ENCODE measurements around the gene CD48. TPM values are rescaled to one million over a fixed set of nuclear protein-coding genes. Genes with fewer than 3 reads are reported as not detected.

The CD48 gene
- total RNA-seq, 1 experiment from 2014 or later = 2.2 TPM

DNA sequence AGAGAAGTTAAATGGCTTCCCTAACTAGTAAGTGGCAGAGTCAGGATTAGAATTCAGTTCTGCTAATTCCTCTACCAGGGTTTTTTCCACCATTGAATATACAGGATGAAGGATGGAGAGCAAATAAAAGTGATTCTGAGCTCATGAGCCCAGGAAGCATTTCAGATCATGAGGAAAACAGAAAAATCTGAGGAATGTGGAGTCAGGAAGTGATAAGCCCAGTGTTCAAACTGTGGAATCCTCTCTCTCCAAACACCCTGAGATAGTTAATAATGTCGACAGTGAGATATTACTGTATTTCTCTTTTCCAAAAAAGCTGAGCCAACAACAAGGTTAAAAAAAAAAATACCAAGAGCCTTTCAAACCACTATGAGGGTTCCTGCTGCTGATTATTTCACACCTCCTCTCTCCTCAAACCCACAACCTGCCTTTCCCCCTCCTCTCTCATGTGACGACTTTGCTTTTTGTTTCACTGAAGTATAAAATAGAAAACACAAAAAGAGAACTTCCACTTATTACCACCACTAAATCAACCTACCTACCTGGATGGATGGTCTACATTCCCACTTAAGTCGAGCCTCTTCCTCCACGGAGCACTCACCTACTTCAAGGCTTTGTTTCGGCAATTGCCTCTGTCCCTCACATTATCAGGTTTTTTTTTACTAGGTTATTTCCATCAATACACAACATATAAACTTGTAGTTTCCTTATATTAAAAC is 73.6 kb downstream of the CD48 start:
- no peak overlapping the region for H3K4me3 ChIP-seq (ENCODE audit: insufficient read depth, low read depth, low read length)
- no peaks in the 10 kb centered on the region; the same call in 1 of the 2 replicates for H3K27me3 ChIP-seq (ENCODE audit: control insufficient read depth, insufficient read depth, low read length)
- H3K36me3 ChIP-seq (replicated peaks; ENCODE audit: control insufficient read depth, insufficient read depth, low read length) = no peaks in the 10 kb centered on the region
- DNase-seq = no peak

DNA sequence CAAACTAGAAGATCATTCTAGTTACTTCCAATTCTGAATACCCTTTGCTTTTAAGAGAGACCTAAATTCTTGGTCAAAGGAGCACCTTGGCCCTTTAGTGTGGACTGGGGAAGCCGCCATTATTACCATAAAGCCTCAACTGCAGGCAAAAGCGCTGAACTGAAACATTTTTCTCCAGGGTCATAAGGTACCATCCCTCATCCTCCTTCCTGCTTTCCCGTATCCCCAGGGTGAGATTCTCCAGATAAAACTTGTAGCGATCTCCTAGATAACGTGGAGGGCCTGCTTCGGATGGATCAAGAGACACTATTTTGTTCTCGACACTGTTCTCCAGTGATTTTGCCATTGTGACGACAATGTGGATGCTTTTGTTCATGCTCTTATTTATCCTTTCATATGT is 74.6 kb downstream of the CD48 start:
- DNase-seq = no peak
- H3K4me3 ChIP-seq (ENCODE audit: insufficient read depth, low read depth, low read length) = no peak overlapping the region
- no peaks in the 10 kb centered on the region for H3K36me3 ChIP-seq (replicated peaks; ENCODE audit: control insufficient read depth, insufficient read depth, low read length)
- H3K27me3 ChIP-seq (ENCODE audit: control insufficient read depth, insufficient read depth, low read length) = no peaks in the 10 kb centered on the region; the same call in 1 of the 2 replicates

DNA sequence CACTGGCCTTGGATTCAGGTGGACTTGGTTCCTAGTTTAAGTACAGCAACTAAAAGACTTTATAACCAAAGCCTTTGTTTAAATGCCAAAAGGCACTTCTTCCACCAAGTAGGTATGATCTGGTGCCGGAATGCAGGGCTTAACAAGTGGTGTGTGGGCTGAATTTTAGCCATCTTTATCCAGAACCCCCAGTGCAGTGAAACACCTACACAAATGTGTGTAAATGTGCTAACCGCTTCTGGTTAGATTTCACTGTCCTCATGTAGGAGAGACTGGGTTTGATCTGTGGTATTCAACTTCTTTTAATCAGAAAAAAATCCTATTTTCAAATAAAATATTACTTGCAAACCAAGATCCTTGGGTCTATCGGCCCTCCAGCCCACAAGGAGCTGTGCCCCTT is 75.1 kb downstream of the CD48 start:
- H3K4me3 ChIP-seq (ENCODE audit: insufficient read depth, low read depth, low read length) = no peak overlapping the region
- no peaks in the 10 kb centered on the region; the same call in 1 of the 2 replicates for H3K27me3 ChIP-seq (ENCODE audit: control insufficient read depth, insufficient read depth, low read length)
- DNase-seq = no peak
- no peaks in the 10 kb centered on the region for H3K36me3 ChIP-seq (replicated peaks; ENCODE audit: control insufficient read depth, insufficient read depth, low read length)

DNA sequence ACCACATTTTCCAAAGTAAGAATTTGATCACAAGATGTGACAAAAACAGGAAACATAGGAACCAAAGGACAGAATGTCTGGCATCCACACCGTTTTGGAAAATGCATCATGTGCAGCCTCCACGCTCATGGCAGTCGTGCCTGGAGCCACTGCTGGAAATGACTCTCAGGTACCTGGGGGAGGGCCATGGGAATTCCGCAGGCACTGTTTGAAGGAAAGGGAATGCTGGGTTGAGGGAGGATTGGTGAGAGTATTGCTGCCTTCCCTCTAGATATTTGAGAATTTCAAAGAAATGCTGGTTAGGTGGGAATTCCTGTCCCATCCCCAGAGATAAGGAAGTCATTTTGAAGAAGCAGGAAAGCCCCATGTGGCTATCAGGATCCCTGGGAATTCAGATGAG is 75.5 kb downstream of the CD48 start:
- Histone ChIP-seq H3K36me3 (replicated peaks; ENCODE audit: control insufficient read depth, insufficient read depth, low read length) (no peaks in the 10 kb centered on the region), H3K4me3 (ENCODE audit: insufficient read depth, low read depth, low read length) (no peak overlapping the region), H3K27me3 (ENCODE audit: control insufficient read depth, insufficient read depth, low read length) (no peaks in the 10 kb centered on the region; the same call in 1 of the 2 replicates)
- DNase-seq = no peak

DNA sequence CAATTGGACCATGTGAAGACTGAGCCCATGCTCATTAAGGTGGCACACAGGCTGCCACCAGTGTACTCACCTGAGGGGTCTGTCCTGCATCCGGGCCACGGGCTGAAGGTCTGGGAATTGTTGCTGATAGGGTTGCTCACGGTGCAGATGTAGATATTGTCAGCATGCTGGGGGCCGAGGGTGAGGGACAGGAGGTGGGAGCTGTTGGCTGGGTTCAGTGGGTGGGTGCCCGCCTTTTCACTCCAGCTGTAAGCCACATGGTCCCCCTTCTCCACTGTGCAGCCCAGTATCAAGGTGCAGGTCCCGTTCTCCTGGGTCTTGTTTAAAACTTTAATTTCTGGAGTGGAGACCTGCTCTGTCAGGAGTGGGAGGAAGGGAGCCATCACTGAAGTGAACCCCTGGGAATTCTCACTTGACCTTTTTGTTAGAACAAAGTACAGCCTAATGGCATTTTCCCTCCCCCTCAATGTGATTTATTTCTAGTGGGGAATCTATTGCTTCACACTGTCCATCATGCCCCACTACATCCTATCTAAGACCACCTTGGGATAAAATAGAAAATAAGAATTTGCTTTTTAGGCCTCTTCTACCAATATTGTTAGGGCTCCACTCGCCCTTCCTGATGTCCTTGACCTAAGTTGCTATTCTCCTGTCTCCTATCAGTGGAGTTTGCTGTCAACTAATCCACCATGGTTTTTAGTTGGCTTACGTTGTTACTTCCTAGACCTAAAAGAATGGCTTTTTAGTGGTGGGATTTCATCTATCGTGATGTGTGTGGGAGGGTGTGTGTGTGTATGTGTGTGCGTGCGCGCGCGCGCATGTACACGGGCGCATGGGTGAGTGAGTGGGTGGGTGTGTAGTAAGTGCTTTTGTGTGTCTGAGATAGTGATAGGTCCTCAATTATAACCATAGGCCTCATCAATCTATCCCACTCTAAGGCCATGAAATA is 76.8 kb downstream of the CD48 start:
- no peaks in the 10 kb centered on the region for H3K36me3 ChIP-seq (replicated peaks; ENCODE audit: control insufficient read depth, insufficient read depth, low read length)

DNA sequence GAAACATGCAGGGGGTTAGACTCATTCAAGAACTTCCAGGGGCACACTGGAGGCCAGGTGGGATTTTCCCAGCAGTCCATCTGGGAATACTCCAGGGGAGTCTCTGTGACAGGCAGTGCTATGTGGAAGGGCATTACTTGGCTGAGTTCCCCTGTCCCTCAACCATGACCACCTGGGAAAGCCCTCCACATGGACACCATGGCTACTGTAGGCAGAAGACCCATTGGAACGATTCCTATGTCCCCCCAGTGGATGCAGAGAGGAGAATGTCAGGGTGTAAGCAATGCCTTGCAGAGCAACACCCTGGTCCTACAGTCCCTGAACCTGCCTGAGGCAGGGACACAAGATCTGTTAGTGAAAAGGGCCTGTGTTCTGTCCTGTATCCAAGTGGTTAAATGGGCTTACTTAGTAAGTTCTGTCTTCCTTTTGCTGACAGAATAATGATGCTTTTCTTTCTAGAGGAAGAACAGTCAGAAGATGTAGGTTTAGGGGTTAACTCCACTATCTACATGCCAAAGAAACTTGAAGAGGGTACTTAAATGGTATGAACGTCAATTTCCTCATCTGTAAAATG is 78.2 kb downstream of the CD48 start:
- no peak overlapping the region for H3K4me3 ChIP-seq (ENCODE audit: insufficient read depth, low read depth, low read length)
- no peaks in the 10 kb centered on the region; the same call in 1 of the 2 replicates for H3K27me3 ChIP-seq (ENCODE audit: control insufficient read depth, insufficient read depth, low read length)
- H3K36me3 ChIP-seq (replicated peaks; ENCODE audit: control insufficient read depth, insufficient read depth, low read length) = no peaks in the 10 kb centered on the region
- DNase-seq = no peak

More for the DNA sequence above, 76.8 kb downstream of the CD48 start:
- Histone ChIP-seq H3K4me3 (ENCODE audit: insufficient read depth, low read depth, low read length) (no peak overlapping the region), H3K27me3 (ENCODE audit: control insufficient read depth, insufficient read depth, low read length) (no peaks in the 10 kb centered on the region; the same call in 1 of the 2 replicates)
- no peak for DNase-seq

DNA sequence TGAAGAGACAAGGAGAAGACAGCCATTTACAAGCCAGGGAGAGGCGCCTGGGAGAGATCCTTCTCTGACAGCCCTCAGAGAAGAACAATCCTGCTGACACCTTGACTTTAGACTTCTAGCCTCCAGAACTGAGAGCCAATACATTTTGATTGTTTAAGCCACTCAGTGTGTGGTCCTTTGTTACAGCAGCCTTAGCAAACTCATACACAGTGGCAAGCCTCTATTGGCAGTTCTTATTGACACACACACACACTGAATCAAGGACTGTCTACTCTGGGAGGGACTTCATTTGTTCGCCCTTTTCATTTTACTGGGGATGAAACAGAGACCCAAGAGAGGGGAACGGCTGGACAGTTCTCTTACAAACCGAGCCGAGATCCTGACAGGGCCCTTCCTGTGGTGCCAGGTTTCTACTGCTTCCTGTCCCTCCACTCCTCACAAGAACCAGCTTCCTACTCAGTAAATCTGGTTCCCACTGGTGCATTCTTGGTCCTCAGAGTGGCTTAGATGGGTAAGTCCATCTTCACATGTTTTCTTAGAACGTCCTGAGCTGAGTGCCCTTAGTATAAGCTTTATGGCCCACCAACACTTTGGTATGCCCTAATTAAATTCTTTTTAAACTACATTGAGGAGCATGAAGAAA is 79.5 kb downstream of the CD48 start:
- DNase-seq = no peak
- Histone ChIP-seq H3K27me3 (ENCODE audit: control insufficient read depth, insufficient read depth, low read length) (no peaks in the 10 kb centered on the region), H3K36me3 (replicated peaks; ENCODE audit: control insufficient read depth, insufficient read depth, low read length) (no peaks in the 10 kb centered on the region), H3K4me3 (ENCODE audit: insufficient read depth, low read depth, low read length) (no peak overlapping the region)

DNA sequence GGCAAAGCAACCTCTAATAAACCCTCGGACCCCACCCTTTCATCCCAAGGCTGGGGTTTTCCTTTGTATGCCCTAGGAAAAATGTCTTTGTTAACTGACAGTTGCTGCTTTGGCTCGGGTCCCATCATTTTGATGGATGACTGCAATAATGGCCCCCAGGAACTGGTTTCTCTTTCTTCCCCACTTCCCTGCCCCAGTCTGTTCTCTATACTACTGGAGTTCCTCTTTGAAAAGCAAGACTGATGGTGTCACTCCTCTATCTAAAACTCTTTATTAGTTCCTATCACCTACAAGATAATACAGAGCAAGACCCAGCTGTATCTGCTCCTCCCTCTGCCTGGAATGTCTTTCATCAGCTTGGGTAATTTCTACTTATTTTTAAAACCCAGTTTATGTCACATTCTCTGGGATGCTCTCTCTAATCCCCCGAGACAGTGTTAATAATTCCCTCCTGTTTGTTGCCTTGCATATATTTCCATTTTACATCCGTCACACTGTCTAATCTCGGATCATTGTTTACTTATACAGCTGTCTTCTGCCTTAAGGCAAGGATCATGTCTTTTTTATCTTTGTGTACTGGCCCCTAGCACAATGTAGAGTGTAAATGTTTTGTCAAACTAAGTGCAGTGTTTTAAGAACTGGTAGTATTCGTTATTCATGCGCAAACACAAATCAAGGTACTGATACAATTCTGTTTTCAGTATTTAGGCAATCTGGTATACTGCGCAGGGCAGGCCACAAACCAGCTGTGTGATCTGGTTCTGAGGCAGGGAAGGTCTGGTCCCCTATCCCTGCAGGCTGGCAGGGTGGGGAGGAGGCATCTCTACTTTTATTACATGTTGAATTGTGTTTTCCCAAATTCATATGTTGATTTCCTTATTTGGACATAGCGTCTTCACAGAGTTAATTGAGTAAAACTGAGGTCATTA is 80.8 kb downstream of the CD48 start:
- H3K27me3 ChIP-seq (ENCODE audit: control insufficient read depth, insufficient read depth, low read length) = no peaks in the 10 kb centered on the region
- H3K36me3 ChIP-seq (replicated peaks; ENCODE audit: control insufficient read depth, insufficient read depth, low read length) = no peaks in the 10 kb centered on the region
- no peak overlapping the region for H3K4me3 ChIP-seq (ENCODE audit: insufficient read depth, low read depth, low read length)
- DNase-seq = no peak

DNA sequence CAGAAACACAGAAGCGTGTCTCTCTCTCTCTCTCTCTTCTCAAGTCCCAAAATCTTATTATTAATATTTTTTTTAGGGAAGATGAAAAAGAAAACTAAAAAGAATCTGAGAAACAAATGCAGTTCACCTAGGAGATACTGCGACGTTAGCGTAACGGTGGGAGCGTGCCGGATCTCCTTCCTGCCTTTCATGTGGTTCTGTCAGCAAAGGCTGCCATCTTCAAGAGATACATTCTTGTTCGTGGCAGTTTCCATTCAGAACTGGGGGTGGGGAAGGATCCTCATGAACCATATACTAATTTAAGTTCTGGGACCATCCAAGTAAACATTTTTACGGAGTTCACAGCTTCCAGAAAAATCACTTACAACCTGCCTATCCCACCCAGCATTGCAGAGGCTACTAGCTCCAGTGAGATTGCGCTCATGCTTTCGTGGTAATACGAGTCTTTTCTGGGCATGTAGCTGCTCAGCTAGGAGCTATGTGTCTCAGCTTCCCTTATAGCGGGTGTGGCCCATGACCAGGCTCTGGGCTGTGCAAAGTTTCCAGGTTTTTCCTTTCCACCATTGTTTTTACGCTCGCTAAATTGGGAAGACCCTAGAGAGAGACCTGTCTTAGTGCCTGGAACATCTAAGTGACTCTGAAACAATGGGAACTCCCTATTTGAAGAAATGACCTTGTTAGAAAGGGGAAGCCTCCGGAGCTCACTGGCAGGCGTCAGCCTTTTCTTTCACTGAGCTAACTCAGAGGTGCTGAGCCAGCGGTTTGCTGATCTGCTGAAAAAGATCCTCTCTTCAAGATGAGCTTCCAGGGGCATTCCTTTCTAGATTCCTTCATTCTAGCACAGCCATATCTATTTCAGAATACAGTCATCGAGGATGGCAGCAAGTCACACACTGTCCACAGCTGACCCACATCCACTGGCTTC is 82.1 kb downstream of the CD48 start:
- Histone ChIP-seq H3K27me3 (ENCODE audit: control insufficient read depth, insufficient read depth, low read length) (no peaks in the 10 kb centered on the region), H3K36me3 (replicated peaks; ENCODE audit: control insufficient read depth, insufficient read depth, low read length) (no peaks in the 10 kb centered on the region), H3K4me3 (ENCODE audit: insufficient read depth, low read depth, low read length) (no peak overlapping the region)

DNA sequence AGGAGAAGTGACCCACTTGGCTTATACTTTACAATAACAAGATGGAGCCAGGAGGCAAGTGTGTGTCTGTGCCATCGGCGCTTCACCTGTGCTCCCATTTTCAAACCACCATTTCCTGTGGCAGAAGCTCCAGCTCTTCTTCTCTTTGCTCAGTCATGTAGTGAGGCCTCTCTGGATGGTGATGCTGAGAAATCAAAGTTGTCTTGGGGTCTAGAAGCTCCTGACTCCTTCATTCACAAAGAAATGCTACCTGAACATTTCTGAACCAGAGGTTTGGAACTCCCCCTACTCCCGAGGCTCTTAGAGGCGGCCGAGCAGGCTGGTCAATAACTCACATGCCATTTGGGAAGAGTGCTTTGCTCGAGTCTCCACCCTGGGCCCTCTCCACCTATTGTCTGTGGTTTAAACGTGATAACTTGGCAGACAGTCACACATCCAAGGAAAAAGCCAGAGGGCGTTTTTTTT is 82.8 kb downstream of the CD48 start:
- Histone ChIP-seq H3K27me3 (ENCODE audit: control insufficient read depth, insufficient read depth, low read length) (no peaks in the 10 kb centered on the region), H3K36me3 (replicated peaks; ENCODE audit: control insufficient read depth, insufficient read depth, low read length) (no peaks in the 10 kb centered on the region), H3K4me3 (ENCODE audit: insufficient read depth, low read depth, low read length) (no peak overlapping the region)
- DNase-seq = no peak

More for the DNA sequence above, 82.1 kb downstream of the CD48 start:
- no peak for DNase-seq

All from H7 (cell line).